NCI-H1105 treated with DMSO at 0.1 percent for 48 hours (cell line): Measurements from ENCODE around the gene EID1.
"Not testable (repeated sequence)": the region's sequence is repeated elsewhere in the genome, so short reads cannot be mapped to it uniquely, and the experiment has no call there.

Experiments used
- DNase-seq: peaks from one replicate; lab custom pipeline; 2025; lab: John Stamatoyannopoulos, UW

EID1 gene

GRCh38 chr15:48910554-48910953 is 32.6 kb downstream of the EID1 start:
- not testable (repeated sequence) for DNase-seq

- no peak for DNase-seq
These were observed 35.2 kb downstream of the EID1 start for GRCh38 chr15:48913141-48913540.

DNA sequence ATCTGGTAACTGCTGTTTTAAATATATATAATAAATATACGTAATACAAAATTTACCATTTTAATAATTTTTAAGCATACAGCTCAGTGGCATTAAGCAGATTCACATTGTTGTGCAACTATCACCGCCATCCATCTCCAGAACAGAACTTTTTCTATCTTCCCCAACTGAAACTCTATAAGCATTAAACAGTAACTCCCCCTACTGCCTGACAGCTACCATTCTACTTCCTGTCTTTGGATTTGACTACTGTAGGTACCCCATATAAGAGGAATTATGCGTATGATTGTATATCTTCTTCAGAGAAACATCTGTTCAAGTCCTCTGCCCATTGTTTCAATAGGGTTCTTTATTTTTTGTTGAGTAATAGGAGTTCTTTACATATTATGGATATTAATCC is 36.8 kb downstream of the EID1 start:
- no peak for DNase-seq

- DNase-seq: no peak
These were observed 37.9 kb downstream of the EID1 start for GRCh38 chr15:48915861-48916260.

DNA sequence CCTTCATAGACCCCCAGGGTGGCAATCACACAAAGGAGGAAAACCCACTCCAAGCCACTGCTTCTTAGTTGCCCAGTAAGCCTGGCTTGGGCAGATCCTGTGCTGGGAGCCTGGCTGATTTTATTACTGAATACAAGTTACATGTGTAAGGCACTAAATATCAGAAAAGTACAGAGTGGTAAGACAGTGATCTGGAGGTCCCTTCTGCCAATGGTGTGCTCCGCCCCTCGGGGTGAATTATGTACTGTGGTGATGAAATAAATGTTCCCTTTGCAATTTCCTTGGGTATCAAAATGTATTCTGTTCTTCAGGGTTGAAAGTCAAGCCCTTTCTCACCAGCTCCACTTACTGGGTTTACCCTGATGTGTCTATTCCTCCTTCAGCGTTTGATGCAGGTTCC is 38.8 kb downstream of the EID1 start:
- DNase-seq: no peak

- no peak for DNase-seq
These were observed 44.1 kb downstream of the EID1 start for GRCh38 chr15:48922046-48922445.

- no peak for DNase-seq
These were observed 46.8 kb downstream of the EID1 start for GRCh38 chr15:48924528-48925393.

DNA sequence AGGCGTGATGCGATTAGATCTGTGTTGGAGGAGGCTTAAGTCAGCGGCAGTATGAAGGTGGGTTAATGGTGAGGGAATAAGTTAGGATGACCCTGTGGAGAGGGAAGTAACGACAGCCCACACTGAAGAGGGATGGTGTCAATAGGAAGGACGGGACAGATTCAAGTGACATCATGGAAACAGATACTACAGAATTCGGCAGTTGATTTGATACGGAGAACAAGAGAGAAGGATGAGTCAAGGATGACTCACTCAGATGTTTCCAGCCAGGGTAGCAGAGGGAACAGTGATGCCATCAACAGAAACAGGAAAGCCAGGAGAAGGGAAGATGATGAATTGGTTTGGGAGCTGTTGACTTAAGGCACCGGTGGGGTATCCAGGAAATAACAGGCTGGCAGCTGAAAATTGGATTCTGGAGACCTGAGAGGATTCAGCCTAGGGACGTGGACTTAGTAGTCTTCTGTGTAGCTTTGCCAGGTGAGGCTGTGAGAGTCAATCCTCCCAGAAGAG is 47.8 kb downstream of the EID1 start:
- no peak for DNase-seq

- no peak for DNase-seq
These were observed 51.1 kb downstream of the EID1 start for GRCh38 chr15:48928877-48929538.

- no peak for DNase-seq
These were observed 51.7 kb downstream of the EID1 start for GRCh38 chr15:48929661-48930060.
